ENCODE measurements around the gene SHKBP1. TPM values are rescaled to one million over a fixed set of nuclear protein-coding genes. Genes with fewer than 3 reads are reported as not detected.

Gene SHKBP1
- total and polyA plus RNA-seq, 9 of the 15 experiments (the other 6 are each of a cell fraction or from before 2014, with no cell fraction given) = 1.2 to 58.1 (median 22.3) TPM

GRCh38 chr19:40565910-40566495 is 10.7 kb upstream of the SHKBP1 start:
- 31% methylated on average over 4 of the region's 14 CpGs for WGBS (ENCODE audit: insufficient coverage, low coverage, missing lambda C conversion rate)
- FAIRE-seq (no peak), ATAC-seq (no peak), DNase-seq (ENCODE audit: extremely low read depth in 1 of 4, low spot score in 3 of 4) (no peak)
- H3K4me2 ChIP-seq (ENCODE audit: insufficient read depth, low read length) = no peak overlapping the region
- POLR2A ChIA-PET = interaction anchor here (1.1 to 1.8 kb wide), 2 partner anchors 10 to 25 kb away, joined by 3 to 7 read pairs; no protein-coding TSS in a partner anchor
- no peaks in the 10 kb centered on the region for H3K79me2 ChIP-seq (ENCODE audit: control insufficient read depth, insufficient read depth, low read length)
- TF ChIP-seq DNMT1 (IDR thresholded peaks at IDR 0.05) (no peak), MTA1 (IDR thresholded peaks at IDR 0.05; ENCODE audit: borderline replicate concordance) (no peak), ZNF133 (CRISPR knock-in tag; IDR thresholded peaks at IDR 0.05) (no peak), GTF2B (IDR thresholded peaks at IDR 0.05; ENCODE audit: extremely low read depth, insufficient read length) (no peak), JUNB (CRISPR knock-in tag; conservative IDR thresholded peaks at IDR 0.05) (no peak), ELF2 (CRISPR knock-in tag; IDR thresholded peaks at IDR 0.05) (no peak), ETV5 (CRISPR knock-in tag; IDR thresholded peaks at IDR 0.05; ENCODE audit: low read depth) (no peak), PTBP1 (IDR thresholded peaks at IDR 0.05; ENCODE audit: low read depth, low read length) (no peak), TAF1 (IDR thresholded peaks at IDR 0.05; ENCODE audit: control insufficient read depth, extremely low read depth, insufficient read depth, low read length, severe bottlenecking) (no peak), PHB (CRISPR knock-in tag; IDR thresholded peaks at IDR 0.05) (no peak), ARID3B (CRISPR knock-in tag; IDR thresholded peaks at IDR 0.05; ENCODE audit: borderline replicate concordance) (no peak), HDAC2 (IDR thresholded peaks at IDR 0.05) (no peak), ETV6 (IDR thresholded peaks at IDR 0.05; ENCODE audit: borderline replicate concordance in 1 of 2, low read depth in 2 of 2, low read length in 1 of 2) (no peak), ETV6 (CRISPR knock-in tag; IDR thresholded peaks at IDR 0.05; ENCODE audit: borderline replicate concordance) (no peak)
- in situ Hi-C loops (cut with MboI) = no loop called here
- H3K4me3 ChIP-seq = no peak overlapping the region
- BruUV-seq (replicated peaks) = no TSS peak
- no peak overlapping the region for H2AFZ ChIP-seq (ENCODE audit: low read depth, low read length)
- CTCF ChIA-PET (ENCODE audit: low intra/inter-chr PET ratio) = no interaction called here
- H3K27me3 ChIP-seq (ENCODE audit: control insufficient read depth in 2 of 2, insufficient read depth in 2 of 2, low read length in 2 of 2) = peaks cover 10 to 23% of the 10 kb centered on the region in 2 experiments; a peak in 4 of 5 replicates
- H3K36me3 ChIP-seq (ENCODE audit: control insufficient read depth, insufficient read depth, low read length) = no peaks in the 10 kb centered on the region
- no peaks in the 10 kb centered on the region for H3K9me3 ChIP-seq (replicated peaks; ENCODE audit: control insufficient read depth, insufficient read depth, low read depth, low read length)
- H3K9ac ChIP-seq (ENCODE audit: insufficient read depth in 1 of 2, low read depth in 2 of 2, low read length in 2 of 2) = peak overlapping the region in 1 of 2 experiments; percentile 21; a peak in 2 of 4 replicates
- intact Hi-C loops (cut with micrococcal nuclease) = no loop called here
- no peak overlapping the region for H3K27ac ChIP-seq (ENCODE audit: extremely low read depth, low read depth, low read length)
- H3K9me1 ChIP-seq (ENCODE audit: control insufficient read depth, insufficient read depth, low read length) = no peaks in the 10 kb centered on the region
- peaks cover 4 to 31% of the 10 kb centered on the region in 2 experiments for H3K4me1 ChIP-seq (replicated peaks in 1 of 2; ENCODE audit: control insufficient read depth in 2 of 2, insufficient read depth in 2 of 2, low read length in 2 of 2)
- no peaks in the 10 kb centered on the region for H4K20me1 ChIP-seq (replicated peaks; ENCODE audit: control insufficient read depth, insufficient read depth, low read length)

Measured in K562 (cell line).